Parathyroid adenoma (tissue), 2 donors: ENCODE measurements around the gene TM4SF4.

ENCODE experiments used
- H2AFZ ChIP-seq: fragments of 300-600 bp; sonication (generic); one replicate; pipeline ENCODE4 v1.7.0; 2017; ENCODE audit warnings: antibody characterized with exemption, mild to moderate bottlenecking
- H3K27ac ChIP-seq: fragments of 300-600 bp; sonication (generic); one replicate; pipeline ENCODE4 v1.7.0; 2017
- H3K27me3 ChIP-seq: fragments of 300-600 bp; sonication (generic); one replicate; pipeline ENCODE4 v1.7.0; 2017; ENCODE audit warnings: low read length; ENCODE audit not compliant: control insufficient read depth, insufficient read depth
- H3K36me3 ChIP-seq: fragments of 300-600 bp; sonication (generic); one replicate; pipeline ENCODE4 v1.7.0; 2017; ENCODE audit warnings: low read length; ENCODE audit not compliant: control insufficient read depth, insufficient read depth
- H3K4me1 ChIP-seq: fragments of 300-600 bp; sonication (generic); one replicate; pipeline ENCODE4 v1.7.0; 2017; ENCODE audit warnings: control low read depth
- H3K4me2 ChIP-seq: fragments of 300-600 bp; sonication (generic); one replicate; pipeline ENCODE4 v1.7.0; 2017; ENCODE audit warnings: low read length
- H3K4me3 ChIP-seq: fragments of 300-600 bp; sonication (generic); one replicate; pipeline ENCODE4 v1.7.0; 2017; ENCODE audit warnings: low read depth, low read length
- H3K79me2 ChIP-seq: fragments of 300-600 bp; sonication (generic); one replicate; pipeline ENCODE4 v1.7.0; 2017; ENCODE audit warnings: control low read depth
- H3K9ac ChIP-seq: fragments of 300-600 bp; sonication (generic); one replicate; pipeline ENCODE4 v1.7.0; 2017; ENCODE audit warnings: mild to moderate bottlenecking
- H3K9me3 ChIP-seq: fragments of 300-600 bp; sonication (generic); one replicate; pipeline ENCODE4 v1.7.0; 2017; ENCODE audit warnings: low read length; ENCODE audit not compliant: control insufficient read depth
- CTCF ChIP-seq: fragments of 300-600 bp; sonication (generic); IDR thresholded peaks from one replicate; pipeline ENCODE4 v1.7.0; 2017; ENCODE audit warnings: antibody characterized with exemption, mild to moderate bottlenecking
- donor health status: primary hyperparathyroidism.

The TM4SF4 gene

GRCh38 chr3:149465351-149465883 lies 9.1 kb upstream of the TM4SF4 start:
- no peaks in the 10 kb centered on the region for H3K27me3 ChIP-seq
- no peak overlapping the region for H3K4me3 ChIP-seq
- no peak overlapping the region for H3K4me2 ChIP-seq
- no peaks in the 10 kb centered on the region for H3K9me3 ChIP-seq
- no peak for TF ChIP-seq CTCF
- H3K4me1 ChIP-seq = no peaks in the 10 kb centered on the region
- no peak overlapping the region for H3K9ac ChIP-seq
- H2AFZ ChIP-seq = no peak overlapping the region
- H3K79me2 ChIP-seq = no peaks in the 10 kb centered on the region
- H3K27ac ChIP-seq = no peak overlapping the region
- H3K36me3 ChIP-seq = no peaks in the 10 kb centered on the region

GRCh38 chr3:149466192-149466591 lies 8.3 kb upstream of the TM4SF4 start:
- Histone ChIP-seq H3K4me3 (no peak overlapping the region), H3K27ac (no peak overlapping the region), H3K79me2 (no peaks in the 10 kb centered on the region), H3K4me1 (no peaks in the 10 kb centered on the region), H2AFZ (no peak overlapping the region), H3K27me3 (no peaks in the 10 kb centered on the region), H3K4me2 (no peak overlapping the region), H3K9ac (no peak overlapping the region), H3K9me3 (no peaks in the 10 kb centered on the region), H3K36me3 (no peaks in the 10 kb centered on the region)
- TF ChIP-seq CTCF = no peak

- H3K36me3 ChIP-seq = no peaks in the 10 kb centered on the region
- H3K79me2 ChIP-seq = no peaks in the 10 kb centered on the region
- TF ChIP-seq CTCF = no peak
- no peak overlapping the region for H3K4me3 ChIP-seq
- H3K9me3 ChIP-seq = no peaks in the 10 kb centered on the region
- no peak overlapping the region for H3K4me2 ChIP-seq
- H3K4me1 ChIP-seq = no peaks in the 10 kb centered on the region
- no peak overlapping the region for H2AFZ ChIP-seq
- H3K27ac ChIP-seq = no peak overlapping the region
- no peak overlapping the region for H3K9ac ChIP-seq
- no peaks in the 10 kb centered on the region for H3K27me3 ChIP-seq
Measured at GRCh38 chr3:149468504-149469212, 5.8 kb upstream of the TM4SF4 start.

GRCh38 chr3:149470381-149470780 lies 4.1 kb upstream of the TM4SF4 start:
- no peak for TF ChIP-seq CTCF
- no peaks in the 10 kb centered on the region for H3K27me3 ChIP-seq
- no peak overlapping the region for H3K9ac ChIP-seq
- no peak overlapping the region for H3K4me2 ChIP-seq
- no peak overlapping the region for H3K27ac ChIP-seq
- H3K4me1 ChIP-seq = no peaks in the 10 kb centered on the region
- H3K79me2 ChIP-seq = no peaks in the 10 kb centered on the region
- no peaks in the 10 kb centered on the region for H3K9me3 ChIP-seq
- H3K36me3 ChIP-seq = no peaks in the 10 kb centered on the region
- H3K4me3 ChIP-seq = no peak overlapping the region
- no peak overlapping the region for H2AFZ ChIP-seq
